Activated CD4-positive, alpha-beta memory T cell treated with anti-CD3 and anti-CD28 coated beads, Interleukin-2, amount 10 ng/mL, durations not matched to agents 7 days and 5 days (primary cell): Measurements from ENCODE around the gene EHD2. TPM values are rescaled to one million over a fixed set of nuclear protein-coding genes. Genes with fewer than 3 reads are reported as not detected.
"Not testable (repeated sequence)": the region's sequence is repeated elsewhere in the genome, so short reads cannot be mapped to it uniquely, and the experiment has no call there.

Experiments used
- CTCF ChIA-PET: fragments of 350-600 bp; sonication (Branson Sonifier 250); formaldehyde crosslinking; loops from one replicate; lab custom pipeline; 2021; ENCODE audit warnings: antibody characterized with exemption, inconsistent platforms; lab: Charles Lee
- POLR2A ChIA-PET: fragments of 350-600 bp; sonication (Branson Sonifier 250); formaldehyde crosslinking; loops from one replicate; lab custom pipeline; 2021; ENCODE audit warnings: antibody characterized with exemption; lab: Charles Lee
- DNase-seq: peaks from one replicate; pipeline ENCODE4 v3.0.0-alpha.2; 2020
- H3K27ac Mint-ChIP-seq: one replicate; pipeline ENCODE4 v1.8.0; 2021; ENCODE audit warnings: mild to moderate bottlenecking, mixed read lengths
- H3K27me3 Mint-ChIP-seq: one replicate; pipeline ENCODE4 v1.8.0; 2021; ENCODE audit warnings: mixed read lengths
- H3K36me3 Mint-ChIP-seq: one replicate; pipeline ENCODE4 v1.8.0; 2021; ENCODE audit warnings: low read depth, mixed read lengths
- H3K4me1 Mint-ChIP-seq: one replicate; pipeline ENCODE4 v1.8.0; 2021; ENCODE audit warnings: mixed read lengths
- H3K4me3 Mint-ChIP-seq: one replicate; pipeline ENCODE4 v1.8.0; 2021; ENCODE audit warnings: mild to moderate bottlenecking, mixed read lengths
- H3K9me3 Mint-ChIP-seq: one replicate; pipeline ENCODE4 v1.8.0; 2021; ENCODE audit warnings: mixed read lengths
- total RNA-seq, 2 experiments: library from RNA; stranded (reverse); gene quantifications; one replicate each; pipeline ENCODE4 v1.2.3, GENCODE V29; 2021

EHD2 gene
- total RNA-seq = not detected

GRCh38 chr19:47713046-47714021, at the start of gene EHD2:
Gene EHD2, plus strand, starts transcription at chr19:47713422. Its CDS starts 3,191 bp downstream, at chr19:47716613.
- Mint-ChIP-seq H3K4me3 (no peak within 1 kb of the TSS), H3K36me3 (no peaks in the 10 kb centered on the region), H3K4me1 (peaks cover 13% of the 10 kb centered on the region), H3K27me3 (peaks cover 31% of the 10 kb centered on the region), H3K27ac (no peak within 1 kb of the TSS), H3K9me3 (no peaks in the 10 kb centered on the region)
- DNase-seq = peak; percentile 38
- ChIA-PET POLR2A (interaction anchor here (0.8 to 1.3 kb wide), 2 partner anchors 32 to 383 kb away, joined by 3 to 5 read pairs; partner anchors contain the start of gene NOP53), CTCF (interaction anchor here (0.6 to 2.5 kb wide), 27 partner anchors 9 to 416 kb away, joined by 3 to 28 read pairs (median 5); partner anchors contain the start of genes NAPA and NOP53)

GRCh38 chr19:47663435-47663910, 49.7 kb upstream of the EHD2 start:
- ChIA-PET CTCF (no interaction called here), POLR2A (no interaction called here)
- Mint-ChIP-seq H3K4me3 (no peak overlapping the region), H3K27ac (no peak overlapping the region), H3K4me1 (no peaks in the 10 kb centered on the region), H3K27me3 (no peaks in the 10 kb centered on the region), H3K36me3 (no peaks in the 10 kb centered on the region), H3K9me3 (no peaks in the 10 kb centered on the region)
- no peak for DNase-seq

- H3K36me3 Mint-ChIP-seq = no peaks in the 10 kb centered on the region
- H3K27me3 Mint-ChIP-seq = no peaks in the 10 kb centered on the region
- H3K27ac Mint-ChIP-seq = no peak overlapping the region
Observed at GRCh38 chr19:47663911-47664771, 49.1 kb upstream of the EHD2 start.

GRCh38 chr19:47668556-47668955, 44.7 kb upstream of the EHD2 start:
- DNase-seq, H3K4me3 Mint-ChIP-seq, H3K4me1 Mint-ChIP-seq, POLR2A ChIA-PET, H3K9me3 Mint-ChIP-seq, H3K36me3 Mint-ChIP-seq, H3K27ac Mint-ChIP-seq, CTCF ChIA-PET, H3K27me3 Mint-ChIP-seq: not testable (repeated sequence)

More at GRCh38 chr19:47663911-47664771, 49.1 kb upstream of the EHD2 start:
- ChIA-PET POLR2A (no interaction called here), CTCF (no interaction called here)
- H3K4me1 Mint-ChIP-seq = no peaks in the 10 kb centered on the region
- H3K9me3 Mint-ChIP-seq = no peaks in the 10 kb centered on the region
- DNase-seq = no peak
- H3K4me3 Mint-ChIP-seq = no peak overlapping the region

GRCh38 chr19:47670736-47671135, 42.5 kb upstream of the EHD2 start:
- DNase-seq = no peak
- POLR2A ChIA-PET = no interaction called here
- CTCF ChIA-PET = no interaction called here
- peaks cover 18% of the 10 kb centered on the region for H3K36me3 Mint-ChIP-seq
- H3K27me3 Mint-ChIP-seq = no peaks in the 10 kb centered on the region
- no peaks in the 10 kb centered on the region for H3K4me1 Mint-ChIP-seq
- H3K9me3 Mint-ChIP-seq = no peaks in the 10 kb centered on the region
- no peak overlapping the region for H3K4me3 Mint-ChIP-seq
- no peak overlapping the region for H3K27ac Mint-ChIP-seq

GRCh38 chr19:47671499-47671898, 41.7 kb upstream of the EHD2 start:
- no peak for DNase-seq
- peaks cover 18% of the 10 kb centered on the region for H3K36me3 Mint-ChIP-seq
- POLR2A ChIA-PET = no interaction called here
- H3K27me3 Mint-ChIP-seq = no peaks in the 10 kb centered on the region
- CTCF ChIA-PET = no interaction called here
- H3K9me3 Mint-ChIP-seq = no peaks in the 10 kb centered on the region
- no peak overlapping the region for H3K4me3 Mint-ChIP-seq
- H3K4me1 Mint-ChIP-seq = no peaks in the 10 kb centered on the region
- no peak overlapping the region for H3K27ac Mint-ChIP-seq

- Mint-ChIP-seq H3K27me3 (no peaks in the 10 kb centered on the region), H3K4me3 (no peak overlapping the region), H3K27ac (no peak overlapping the region), H3K4me1 (no peaks in the 10 kb centered on the region), H3K36me3 (peaks cover 22% of the 10 kb centered on the region), H3K9me3 (no peaks in the 10 kb centered on the region)
- ChIA-PET CTCF (no interaction called here), POLR2A (no interaction called here)
- DNase-seq = no peak
Observed at GRCh38 chr19:47673426-47673825, 39.8 kb upstream of the EHD2 start.

GRCh38 chr19:47674548-47674947, 38.7 kb upstream of the EHD2 start:
- H3K36me3 Mint-ChIP-seq = peaks cover 22% of the 10 kb centered on the region
- no peaks in the 10 kb centered on the region for H3K4me1 Mint-ChIP-seq
- no peak overlapping the region for H3K4me3 Mint-ChIP-seq
- ChIA-PET POLR2A (no interaction called here), CTCF (no interaction called here)
- no peak overlapping the region for H3K27ac Mint-ChIP-seq
- no peaks in the 10 kb centered on the region for H3K9me3 Mint-ChIP-seq
- DNase-seq = no peak
- H3K27me3 Mint-ChIP-seq = no peaks in the 10 kb centered on the region

- no peak overlapping the region for H3K27ac Mint-ChIP-seq
- peaks cover 19% of the 10 kb centered on the region for H3K36me3 Mint-ChIP-seq
- CTCF ChIA-PET = no interaction called here
- DNase-seq = no peak
- H3K4me1 Mint-ChIP-seq = no peaks in the 10 kb centered on the region
- H3K4me3 Mint-ChIP-seq = no peak overlapping the region
- H3K9me3 Mint-ChIP-seq = no peaks in the 10 kb centered on the region
- POLR2A ChIA-PET = no interaction called here
- no peaks in the 10 kb centered on the region for H3K27me3 Mint-ChIP-seq
Observed at GRCh38 chr19:47675271-47675670, 38.0 kb upstream of the EHD2 start.

GRCh38 chr19:47675859-47676258, 37.4 kb upstream of the EHD2 start:
- Mint-ChIP-seq H3K36me3 (peaks cover 15% of the 10 kb centered on the region), H3K27me3 (no peaks in the 10 kb centered on the region), H3K27ac (no peak overlapping the region), H3K9me3 (no peaks in the 10 kb centered on the region), H3K4me1 (no peaks in the 10 kb centered on the region), H3K4me3 (no peak overlapping the region)
- ChIA-PET POLR2A (no interaction called here), CTCF (no interaction called here)
- DNase-seq = no peak

- CTCF ChIA-PET = no interaction called here
- Mint-ChIP-seq H3K27ac (no peak overlapping the region), H3K36me3 (peaks cover 19% of the 10 kb centered on the region), H3K4me1 (no peaks in the 10 kb centered on the region), H3K9me3 (no peaks in the 10 kb centered on the region), H3K4me3 (no peak overlapping the region), H3K27me3 (no peaks in the 10 kb centered on the region)
- DNase-seq = no peak
- POLR2A ChIA-PET = no interaction called here
Observed at GRCh38 chr19:47676811-47677210, 36.4 kb upstream of the EHD2 start.

- Mint-ChIP-seq H3K27ac (no peak overlapping the region), H3K4me3 (no peak overlapping the region), H3K27me3 (no peaks in the 10 kb centered on the region), H3K4me1 (no peaks in the 10 kb centered on the region), H3K36me3 (peaks cover 12% of the 10 kb centered on the region), H3K9me3 (no peaks in the 10 kb centered on the region)
- DNase-seq = no peak
- POLR2A ChIA-PET = no interaction called here
- CTCF ChIA-PET = no interaction called here
Observed at GRCh38 chr19:47679251-47679900, 33.8 kb upstream of the EHD2 start.
